H9 (cell line): ENCODE data around the gene SLC25A42. TPM values are rescaled to one million over a fixed set of nuclear protein-coding genes. Genes with fewer than 3 reads are reported as not detected.

ENCODE experiments used
- DNase-seq: peaks from one replicate; pipeline ENCODE4 v3.0.0-alpha.2; 2017
- H2AFZ ChIP-seq: one replicate; pipeline ENCODE4 v1.6.1; 2013; ENCODE audit warnings: mild to moderate bottlenecking, low read length, control low read depth, moderate library complexity
- H2AK5ac ChIP-seq: 2 replicates; pipeline ENCODE4 v1.6.1; 2013; ENCODE audit warnings: low read length, control low read depth, mixed read lengths; ENCODE audit not compliant: insufficient read length
- H2BK120ac ChIP-seq: one replicate; pipeline ENCODE4 v1.6.1; 2013; ENCODE audit warnings: low read depth, mild to moderate bottlenecking, low read length, control low read depth, inconsistent platforms; ENCODE audit not compliant: poor library complexity, severe bottlenecking
- H2BK12ac ChIP-seq: 2 replicates; pipeline ENCODE4 v1.6.1; 2013; ENCODE audit warnings: low read length, control low read depth, mixed read lengths, low read depth; ENCODE audit not compliant: insufficient read length
- H2BK15ac ChIP-seq: 2 replicates; pipeline ENCODE4 v1.6.1; 2013; ENCODE audit warnings: low read depth, low read length, control low read depth
- H2BK20ac ChIP-seq: one replicate; pipeline ENCODE4 v1.6.1; 2013; ENCODE audit warnings: low read depth, mild to moderate bottlenecking, low read length, control low read depth, inconsistent platforms; ENCODE audit not compliant: poor library complexity, severe bottlenecking
- H2BK5ac ChIP-seq: 2 replicates; pipeline ENCODE4 v1.6.1; 2013; ENCODE audit warnings: low read length, control low read depth, mixed read lengths; ENCODE audit not compliant: insufficient read length
- H3K14ac ChIP-seq: 2 replicates; pipeline ENCODE4 v1.6.1; 2013; ENCODE audit warnings: low read length, control low read depth; ENCODE audit not compliant: insufficient read depth
- H3K18ac ChIP-seq: 2 replicates; pipeline ENCODE4 v1.6.1; 2013; ENCODE audit warnings: low read depth, mild to moderate bottlenecking, mixed read lengths, low read length, control low read depth; ENCODE audit not compliant: insufficient read length
- H3K23ac ChIP-seq: 2 replicates; pipeline ENCODE4 v1.6.1; 2013; ENCODE audit warnings: low read length, control low read depth, mixed read lengths, low read depth; ENCODE audit not compliant: insufficient read length
- H3K23me2 ChIP-seq: 2 replicates; pipeline ENCODE4 v1.6.1; 2013; ENCODE audit warnings: low read depth, mild to moderate bottlenecking, mixed read lengths, low read length, control low read depth; ENCODE audit not compliant: insufficient read length, poor library complexity, severe bottlenecking
- H3K27ac ChIP-seq: 2 replicates; pipeline ENCODE4 v1.5.1; 2013; ENCODE audit warnings: low read length, control low read depth, mixed read lengths, low read depth; ENCODE audit not compliant: insufficient read length
- H3K27me3 ChIP-seq: 2 replicates; pipeline ENCODE4 v1.6.1; 2013; ENCODE audit warnings: low read length, control low read depth, inconsistent platforms; ENCODE audit not compliant: insufficient read depth
- H3K4ac ChIP-seq: 2 replicates; pipeline ENCODE4 v1.6.1; 2013; ENCODE audit warnings: low read depth, mild to moderate bottlenecking, control low read depth, inconsistent platforms, low read length, moderate library complexity
- H3K4me1 ChIP-seq: 2 replicates; pipeline ENCODE4 v1.6.1; 2013; ENCODE audit warnings: low read length, control low read depth, inconsistent platforms; ENCODE audit not compliant: insufficient read depth
- H3K4me2 ChIP-seq: 2 replicates; pipeline ENCODE4 v1.6.1; 2013; ENCODE audit warnings: low read length, control low read depth, mixed read lengths; ENCODE audit not compliant: insufficient read length, insufficient read depth
- H3K56ac ChIP-seq: 2 replicates; pipeline ENCODE4 v1.6.1; 2013; ENCODE audit warnings: low read depth, mild to moderate bottlenecking, mixed read lengths, low read length, control low read depth; ENCODE audit not compliant: insufficient read length
- H3K79me1 ChIP-seq: 2 replicates; pipeline ENCODE4 v1.6.1; 2013; ENCODE audit warnings: low read depth, mild to moderate bottlenecking, moderate library complexity, low read length, control low read depth, inconsistent platforms; ENCODE audit not compliant: insufficient read depth, poor library complexity, severe bottlenecking
- H3K79me2 ChIP-seq: 2 replicates; pipeline ENCODE4 v1.6.1; 2013; ENCODE audit warnings: low read length, control low read depth, inconsistent platforms; ENCODE audit not compliant: insufficient read depth
- H3K9ac ChIP-seq: 2 replicates; pipeline ENCODE4 v1.6.1; 2013; ENCODE audit warnings: low read length, control low read depth, mixed read lengths; ENCODE audit not compliant: insufficient read length; ENCODE audit errors: extremely low read depth
- H3K9me3 ChIP-seq: one replicate; pipeline ENCODE4 v1.6.1; 2013; ENCODE audit warnings: low read depth, low read length, inconsistent platforms; ENCODE audit not compliant: control insufficient read depth
- H3T11ph ChIP-seq: one replicate; pipeline ENCODE4 v1.6.1; 2013; ENCODE audit warnings: mild to moderate bottlenecking, low read length, control low read depth, inconsistent platforms
- H4K20me1 ChIP-seq: one replicate; pipeline ENCODE4 v1.6.1; 2013; ENCODE audit not compliant: control insufficient read depth, insufficient read length, insufficient read depth
- H4K5ac ChIP-seq: 2 replicates; pipeline ENCODE4 v1.6.1; 2013; ENCODE audit warnings: low read depth, mild to moderate bottlenecking, mixed read lengths, low read length, control low read depth; ENCODE audit not compliant: insufficient read length
- H4K8ac ChIP-seq: replicated peaks from 2 replicates; pipeline ENCODE4 v1.6.1; 2013; ENCODE audit warnings: low read length, control low read depth, mixed read lengths, low read depth; ENCODE audit not compliant: insufficient read length
- H4K91ac ChIP-seq: 2 replicates; pipeline ENCODE4 v1.6.1; 2013; ENCODE audit warnings: low read depth, mild to moderate bottlenecking, moderate library complexity, mixed read lengths, low read length, control low read depth; ENCODE audit not compliant: insufficient read length
- H3K27ac Mint-ChIP-seq, 3 experiments: 2 replicates in 2 of 3; 3 replicates in 1 of 3; pipeline ENCODE4 v1.8.0; 2020 to 2021; ENCODE audit warnings: mixed read lengths in 3 of 3, mild to moderate bottlenecking in 1 of 3, moderate library complexity in 1 of 3
- H3K27me3 Mint-ChIP-seq: 2 replicates; pipeline ENCODE4 v1.8.0; 2021; ENCODE audit warnings: low read depth, mild to moderate bottlenecking, moderate library complexity, mixed read lengths
- H3K36me3 Mint-ChIP-seq, 3 experiments: 2 replicates in 2 of 3; 3 replicates in 1 of 3; pipeline ENCODE4 v1.8.0; 2020 to 2021; ENCODE audit warnings: low read depth in 3 of 3, mixed read lengths in 3 of 3; ENCODE audit not compliant: insufficient read depth in 1 of 3
- H3K4me1 Mint-ChIP-seq, 2 experiments: 2 replicates each; pipeline ENCODE4 v1.8.0; 2020; ENCODE audit warnings: mixed read lengths in 2 of 2
- H3K4me3 Mint-ChIP-seq, 2 experiments: 2 replicates in 1 of 2; 3 replicates in 1 of 2; pipeline ENCODE4 v1.8.0; 2020 to 2021; ENCODE audit warnings: mild to moderate bottlenecking in 2 of 2, mixed read lengths in 2 of 2, moderate library complexity in 1 of 2
- H3K9me3 Mint-ChIP-seq, 2 experiments: 2 replicates in 1 of 2; 3 replicates in 1 of 2; pipeline ENCODE4 v1.8.0; 2020; ENCODE audit warnings: mild to moderate bottlenecking in 2 of 2, mixed read lengths in 2 of 2, moderate library complexity in 1 of 2
- WGBS: extraction: QIAGEN DNeasy Blood & Tissue Kit; methylation state at CpG from one replicate; pipeline ENCODE4 v1.1.7; 2013; ENCODE audit warnings: missing lambda C conversion rate, low lambda C conversion rate, mixed read lengths; ENCODE audit not compliant: insufficient read length; ENCODE audit errors: extremely low coverage; 5-methylcytosine and 5-hydroxymethylcytosine counted together
- total RNA-seq: library from RNA; stranded (reverse); gene quantifications from 2 replicates; pipeline ENCODE4 v1.2.1, GENCODE V29; 2021
- TF ChIP-seq, protein P1 (sequence below): fragments of 200-600 bp; sonication (generic); conservative IDR thresholded peaks from 3 replicates; pipeline ENCODE4 v1.8.0; 2021; ENCODE audit warnings: antibody characterized with exemption, mild to moderate bottlenecking

SLC25A42 gene
- total RNA-seq, 1 experiment from 2014 or later = 3.6 TPM

DNA sequence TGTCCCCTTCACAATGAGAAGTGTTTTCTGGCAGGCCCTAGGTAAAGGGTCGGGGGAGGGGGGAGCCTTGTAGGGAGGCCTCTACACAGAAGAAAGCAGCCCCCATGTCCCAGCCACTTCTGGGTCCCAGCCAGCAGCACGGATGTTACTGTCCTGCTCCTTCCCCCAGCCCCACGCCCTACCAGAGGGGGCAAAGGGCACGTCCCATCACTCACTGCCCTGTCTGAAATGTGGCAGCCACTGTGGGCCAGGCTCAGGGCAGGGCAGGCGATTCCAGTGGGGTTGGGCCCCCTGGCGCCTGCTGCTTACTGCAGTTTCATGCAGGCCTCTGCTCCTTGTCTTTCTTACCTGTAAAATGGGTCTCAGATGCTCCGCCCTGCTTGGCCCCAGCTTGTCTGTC, 6.1 kb upstream of the SLC25A42 start:
- Histone ChIP-seq H3K79me1 (no peaks in the 10 kb centered on the region), H3K9ac (no peak overlapping the region), H2BK12ac (no peak overlapping the region), H3K23me2 (no peaks in the 10 kb centered on the region), H3K56ac (no peak overlapping the region), H3K4ac (no peak overlapping the region), H3K14ac (no peak overlapping the region), H2BK5ac (no peak overlapping the region), H3K27ac (no peak overlapping the region), H2BK20ac (no peak overlapping the region), H4K91ac (no peak overlapping the region), H3K4me2 (no peak overlapping the region), H2AK5ac (no peak overlapping the region), H2BK120ac (no peak overlapping the region), H4K8ac (no peak overlapping the region), H3T11ph (no peak overlapping the region), H4K5ac (no peak overlapping the region), H2BK15ac (no peak overlapping the region), H3K23ac (no peak overlapping the region), H4K20me1 (no peaks in the 10 kb centered on the region), H3K4me1 (no peaks in the 10 kb centered on the region), H3K79me2 (no peaks in the 10 kb centered on the region), H3K9me3 (no peaks in the 10 kb centered on the region), H3K27me3 (no peaks in the 10 kb centered on the region; the same call in 1 of the 2 replicates), H2AFZ (no peak overlapping the region), H3K18ac (no peak overlapping the region)
- H3K4me3 Mint-ChIP-seq = no peak overlapping the region
- no peak overlapping the region for H3K27ac Mint-ChIP-seq
- H3K9me3 Mint-ChIP-seq = no peaks in the 10 kb centered on the region; a peak in 1 of 5 replicates
- H3K4me1 Mint-ChIP-seq = peaks cover 5% of the 10 kb centered on the region in 2 experiments
- DNase-seq = no peak
- H3K27me3 Mint-ChIP-seq = peaks cover 2% of the 10 kb centered on the region; the same call in 1 of the 2 replicates
- no CpG with 5 or more reads among the region's 7 CpGs for WGBS
- H3K36me3 Mint-ChIP-seq = peaks cover 28 to 71% (median 50%) of the 10 kb centered on the region in 3 experiments
- TF ChIP-seq, protein P1, sequence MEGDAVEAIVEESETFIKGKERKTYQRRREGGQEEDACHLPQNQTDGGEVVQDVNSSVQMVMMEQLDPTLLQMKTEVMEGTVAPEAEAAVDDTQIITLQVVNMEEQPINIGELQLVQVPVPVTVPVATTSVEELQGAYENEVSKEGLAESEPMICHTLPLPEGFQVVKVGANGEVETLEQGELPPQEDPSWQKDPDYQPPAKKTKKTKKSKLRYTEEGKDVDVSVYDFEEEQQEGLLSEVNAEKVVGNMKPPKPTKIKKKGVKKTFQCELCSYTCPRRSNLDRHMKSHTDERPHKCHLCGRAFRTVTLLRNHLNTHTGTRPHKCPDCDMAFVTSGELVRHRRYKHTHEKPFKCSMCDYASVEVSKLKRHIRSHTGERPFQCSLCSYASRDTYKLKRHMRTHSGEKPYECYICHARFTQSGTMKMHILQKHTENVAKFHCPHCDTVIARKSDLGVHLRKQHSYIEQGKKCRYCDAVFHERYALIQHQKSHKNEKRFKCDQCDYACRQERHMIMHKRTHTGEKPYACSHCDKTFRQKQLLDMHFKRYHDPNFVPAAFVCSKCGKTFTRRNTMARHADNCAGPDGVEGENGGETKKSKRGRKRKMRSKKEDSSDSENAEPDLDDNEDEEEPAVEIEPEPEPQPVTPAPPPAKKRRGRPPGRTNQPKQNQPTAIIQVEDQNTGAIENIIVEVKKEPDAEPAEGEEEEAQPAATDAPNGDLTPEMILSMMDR = no peak
